HG03196 (cell line): ENCODE results near the gene TMCC1.
"Not testable (repeated sequence)": the region's sequence is repeated elsewhere in the genome, so short reads cannot be mapped to it uniquely, and the experiment has no call there.

ENCODE experiments used
- ATAC-seq: cut with Tn5 transposase; IDR thresholded peaks from one replicate; pipeline ENCODE4 v1.9.1; 2021; ENCODE audit not compliant: unreplicated experiment

The TMCC1 gene

GRCh38 chr3:129690406-129690805 lies 203.1 kb downstream of the TMCC1 start:
- ATAC-seq, result peak; percentile 65

GRCh38 chr3:129689036-129689435 lies 204.5 kb downstream of the TMCC1 start:
- no peak for ATAC-seq

DNA sequence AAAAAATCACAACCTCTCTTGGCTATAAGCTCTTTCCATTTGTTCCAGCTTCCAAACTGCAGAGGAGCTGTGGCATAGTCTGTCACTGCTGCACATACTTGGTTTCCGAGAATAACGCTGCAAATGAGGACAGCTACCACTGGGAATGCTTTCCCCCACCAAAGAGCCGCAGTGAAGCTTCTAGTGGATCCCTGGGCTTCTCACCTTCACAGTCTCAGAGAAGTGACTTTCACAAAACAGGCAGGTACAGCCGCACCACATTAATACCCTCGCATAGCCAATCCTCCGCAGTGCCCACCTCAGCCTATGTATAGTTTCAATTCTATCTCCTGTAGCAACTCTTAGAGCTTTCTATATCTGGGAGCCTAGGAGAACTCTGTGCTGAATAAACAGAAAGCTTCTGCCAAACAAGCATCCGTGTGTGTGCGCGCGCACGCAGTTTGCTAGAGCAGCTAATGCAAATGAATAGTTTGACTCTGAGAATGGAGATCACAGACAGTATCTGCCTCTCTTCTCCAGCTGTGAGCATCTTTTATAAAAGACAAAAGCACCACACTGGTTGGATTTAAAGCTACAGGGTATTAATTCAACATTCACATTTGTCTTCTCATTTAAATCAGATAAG lies 205.1 kb downstream of the TMCC1 start:
- ATAC-seq, result no peak

DNA sequence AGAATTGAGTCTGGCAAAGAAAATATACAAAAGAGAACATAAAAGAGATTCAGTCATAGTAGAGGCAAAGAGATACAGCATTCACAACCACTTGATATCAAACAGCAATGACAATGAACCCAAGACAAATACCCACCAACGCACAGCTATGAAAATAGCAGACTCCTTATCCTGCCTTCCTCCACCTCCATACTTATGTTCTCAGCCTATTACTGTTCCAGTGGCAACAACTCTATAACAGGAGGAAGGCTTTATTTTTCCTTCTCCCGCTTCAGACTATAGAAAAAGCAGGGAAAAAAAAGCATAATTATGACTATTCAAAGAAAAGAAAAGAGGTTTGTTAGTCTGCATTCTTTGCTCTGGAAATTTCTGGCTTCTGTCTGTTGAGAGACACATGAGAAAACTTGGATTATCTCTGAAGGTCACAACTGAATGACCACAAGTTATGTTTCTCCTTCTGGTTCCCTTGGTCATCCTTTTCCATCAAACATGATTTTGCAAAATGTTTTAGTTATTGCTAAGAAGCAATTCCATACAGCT lies 205.9 kb downstream of the TMCC1 start:
- no peak for ATAC-seq

DNA sequence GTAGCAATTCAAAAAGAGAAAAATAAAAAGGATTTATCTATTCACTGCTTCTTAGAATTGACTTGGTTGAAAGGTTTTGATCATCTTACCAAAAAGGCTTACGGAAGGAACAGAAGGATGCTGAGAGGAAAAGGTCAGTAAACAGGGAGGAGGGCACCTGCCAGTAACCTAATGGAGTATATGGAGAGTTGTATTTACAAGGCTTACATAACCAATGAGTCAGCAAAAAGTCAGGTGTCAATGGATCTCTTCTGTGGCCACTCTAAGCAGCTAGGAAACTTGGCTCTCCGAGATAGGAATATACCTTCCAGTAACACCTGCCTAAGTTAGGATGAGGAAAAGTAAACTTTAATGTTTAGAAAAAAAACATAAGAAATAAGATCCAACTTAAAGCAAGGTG lies 206.6 kb downstream of the TMCC1 start:
- no peak for ATAC-seq

GRCh38 chr3:129684270-129684669 lies 209.2 kb downstream of the TMCC1 start:
- no peak for ATAC-seq

DNA sequence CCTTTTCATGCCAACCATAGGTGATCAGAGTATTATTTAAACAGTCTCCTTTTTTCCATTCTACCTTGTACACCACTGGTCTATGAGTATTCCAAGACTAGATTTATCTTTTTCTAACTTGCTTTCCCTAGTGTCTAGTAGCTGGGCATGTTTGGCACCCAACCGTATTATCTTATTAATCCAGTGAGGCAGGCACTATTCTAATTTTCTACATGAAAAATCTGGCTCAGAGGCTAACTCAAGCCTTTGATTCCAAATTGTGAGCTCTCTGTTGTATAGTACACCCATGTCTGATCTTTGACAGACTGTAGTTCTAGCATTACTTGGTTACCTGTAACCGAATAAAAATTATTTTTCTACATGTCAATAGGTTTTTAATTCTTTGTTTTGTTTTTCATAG lies 210.3 kb downstream of the TMCC1 start:
- ATAC-seq, result no peak

- ATAC-seq, result no peak
Measured at GRCh38 chr3:129676985-129677384, 216.5 kb downstream of the TMCC1 start.

DNA sequence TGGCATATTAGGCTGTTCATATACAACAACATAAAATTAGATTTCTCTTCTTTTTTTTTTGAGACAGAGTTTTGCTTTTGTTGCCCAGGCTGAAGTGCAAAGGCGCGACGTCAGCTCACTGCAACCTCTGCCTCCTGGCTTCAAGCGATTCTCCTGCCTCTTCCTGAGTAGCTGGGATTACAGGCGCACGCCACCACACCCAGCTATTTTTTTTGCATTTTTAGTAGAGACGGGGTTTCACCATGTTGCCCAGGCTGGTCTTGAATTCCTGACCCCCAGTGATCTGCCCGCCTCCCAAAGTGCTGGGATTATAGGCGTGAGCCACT lies 218.8 kb downstream of the TMCC1 start:
- ATAC-seq, result not testable (repeated sequence)

- no peak for ATAC-seq
Measured at GRCh38 chr3:129673897-129674797, 219.4 kb downstream of the TMCC1 start.

GRCh38 chr3:129673012-129673411 lies 220.5 kb downstream of the TMCC1 start:
- ATAC-seq, result no peak

DNA sequence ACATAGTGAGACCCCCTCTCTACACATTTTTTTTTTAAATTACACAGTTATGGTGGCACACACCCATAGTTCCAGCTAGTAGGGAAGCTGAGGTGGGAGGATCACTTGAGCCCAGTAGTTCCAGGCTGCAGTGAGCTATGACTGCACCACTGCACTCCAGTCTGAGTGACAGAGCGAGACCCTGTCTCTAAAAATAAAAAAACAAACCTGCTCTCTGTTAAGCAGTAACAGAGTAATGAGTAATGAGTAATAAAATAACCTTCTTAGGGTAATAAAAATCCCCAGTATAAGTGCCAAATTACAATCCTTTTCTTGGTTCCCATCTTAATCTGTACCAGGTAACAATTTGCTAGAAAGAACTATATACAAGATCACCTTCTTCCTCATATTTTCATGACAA lies 221.1 kb downstream of the TMCC1 start:
- no peak for ATAC-seq

DNA sequence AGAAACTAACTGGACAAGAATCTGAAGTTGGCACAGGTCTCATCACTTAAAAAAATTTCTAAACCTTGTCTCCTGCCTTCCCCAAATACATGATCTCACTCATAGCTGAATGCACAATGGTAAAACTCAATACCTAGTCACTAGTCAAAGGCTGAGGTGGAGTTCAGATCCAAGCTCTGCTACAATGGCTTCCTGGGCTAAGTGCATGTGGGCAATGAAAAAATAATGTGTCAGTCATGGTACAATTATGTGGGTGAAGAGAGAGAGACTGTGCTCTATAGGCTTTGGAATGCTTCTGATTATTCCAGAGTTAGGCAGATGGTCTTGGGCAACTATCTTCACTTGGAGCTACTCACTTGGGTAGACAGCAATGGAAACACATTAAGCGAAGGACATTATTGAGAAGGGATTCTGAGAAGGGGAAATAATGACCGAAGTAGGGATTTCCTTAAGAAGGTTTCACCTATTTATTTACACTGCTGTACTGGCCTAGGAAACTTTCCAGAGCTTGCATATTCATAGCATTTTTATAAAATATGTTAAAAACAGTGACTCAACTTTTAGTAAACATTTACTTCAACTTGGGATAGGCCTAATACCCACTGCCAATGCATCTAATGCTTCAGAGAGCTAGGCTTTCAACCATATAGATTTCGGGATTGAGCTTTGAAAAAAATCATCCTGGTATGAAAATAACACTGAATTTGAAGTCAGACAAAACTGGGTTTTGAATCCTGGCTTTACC lies 228.3 kb downstream of the TMCC1 start:
- ATAC-seq, result no peak

DNA sequence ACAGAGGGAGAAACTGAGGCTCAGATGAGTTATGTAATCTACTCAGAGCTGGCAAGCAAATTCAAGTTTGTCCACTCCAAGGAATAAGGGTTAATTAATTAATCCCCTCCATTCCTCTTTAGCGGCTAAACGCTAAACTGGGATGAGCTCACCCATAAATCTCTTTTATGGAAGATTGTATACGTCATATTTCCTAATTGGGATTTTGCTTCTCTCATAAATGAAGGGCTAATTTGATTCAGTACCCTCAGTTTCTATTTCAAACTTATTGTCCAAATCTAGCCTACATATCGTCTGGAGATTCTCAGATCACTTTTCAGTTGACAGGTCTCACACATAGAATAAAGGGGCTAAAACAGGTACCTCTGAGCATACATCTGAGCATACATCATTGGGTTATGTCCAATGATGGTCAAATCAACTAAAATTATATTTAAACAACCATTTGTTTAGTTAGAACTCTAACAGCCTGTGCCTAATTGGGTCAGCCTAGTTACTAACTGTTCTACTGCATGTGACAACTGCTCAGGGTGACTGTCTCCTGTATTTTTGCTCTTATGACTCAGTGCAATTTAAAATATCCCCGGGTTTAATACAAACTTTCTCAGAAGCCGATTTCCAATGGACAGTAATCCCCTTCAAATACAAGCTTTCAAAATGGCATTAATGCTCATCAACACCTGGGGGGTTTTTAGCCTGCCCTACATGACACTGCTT lies 229.4 kb downstream of the TMCC1 start:
- no peak for ATAC-seq

- no peak for ATAC-seq
Measured at GRCh38 chr3:129663045-129663446, 230.5 kb downstream of the TMCC1 start.

DNA sequence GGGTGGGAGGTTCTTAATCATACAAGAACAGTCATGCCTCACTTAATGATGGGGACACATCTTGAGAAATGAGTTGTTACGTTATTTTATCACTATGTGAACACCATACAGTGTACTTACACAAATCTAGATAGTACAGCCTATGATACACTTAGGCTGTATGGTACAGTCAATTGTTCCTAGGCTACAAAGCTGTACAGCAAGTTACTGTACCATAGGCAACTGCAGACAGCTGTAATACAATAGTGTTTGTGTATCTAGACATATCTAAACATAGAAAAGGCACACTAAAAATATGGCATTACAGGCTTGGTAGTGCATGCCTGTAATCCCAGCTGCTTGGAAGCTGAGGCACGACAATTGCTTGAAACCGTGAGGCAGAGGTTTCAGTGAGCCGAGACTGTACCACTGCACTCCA lies 231.3 kb downstream of the TMCC1 start:
- no peak for ATAC-seq

GRCh38 chr3:129661766-129662165 lies 231.7 kb downstream of the TMCC1 start:
- no peak for ATAC-seq

- ATAC-seq, result no peak
Measured at GRCh38 chr3:129658110-129658843, 235.2 kb downstream of the TMCC1 start.

GRCh38 chr3:129657261-129658046 lies 236.1 kb downstream of the TMCC1 start:
- ATAC-seq, result no peak
